Fibroblast of skin of back (primary cell): ENCODE measurements around the gene IQSEC1.
A peak's percentile ranks its signal among the peaks of the same experiment; 100 is the strongest.
"Not testable (repeated sequence)": the region's sequence is repeated elsewhere in the genome, so short reads cannot be mapped to it uniquely, and the experiment has no call there.

Experiments
- DNase-seq: peaks from one replicate; pipeline ENCODE4 v3.0.0-alpha.2; 2013

Gene IQSEC1

GRCh38 chr3:12884790-12885582, 188.2 kb downstream of the IQSEC1 start:
- no peak for DNase-seq

- peak; percentile 63 for DNase-seq
Observed at GRCh38 chr3:12884186-12884680, 189.0 kb downstream of the IQSEC1 start.

- no peak for DNase-seq
Observed at GRCh38 chr3:12882336-12883310, 190.6 kb downstream of the IQSEC1 start.

GRCh38 chr3:12881858-12882257, 191.4 kb downstream of the IQSEC1 start:
- not testable (repeated sequence) for DNase-seq

- DNase-seq: no peak
Observed at GRCh38 chr3:12879191-12879815, 193.9 kb downstream of the IQSEC1 start.

GRCh38 chr3:12878758-12879157, 194.5 kb downstream of the IQSEC1 start:
- not testable (repeated sequence) for DNase-seq

GRCh38 chr3:12878141-12878574, 195.1 kb downstream of the IQSEC1 start:
- no peak for DNase-seq

- DNase-seq: no peak
Observed at GRCh38 chr3:12877040-12877439, 196.2 kb downstream of the IQSEC1 start.

- peak; percentile 33 for DNase-seq
Observed at GRCh38 chr3:12875857-12876836, 197.1 kb downstream of the IQSEC1 start.

- DNase-seq: no peak
Observed at GRCh38 chr3:12871404-12871983, 201.7 kb downstream of the IQSEC1 start.

- DNase-seq: no peak
Observed at GRCh38 chr3:12870942-12871341, 202.3 kb downstream of the IQSEC1 start.

GRCh38 chr3:12869035-12869621, 204.1 kb downstream of the IQSEC1 start:
- DNase-seq: no peak

- DNase-seq: peak; percentile 84
Observed at GRCh38 chr3:12868039-12869034, 204.9 kb downstream of the IQSEC1 start.

GRCh38 chr3:12866836-12867235, 206.4 kb downstream of the IQSEC1 start:
- no peak for DNase-seq

GRCh38 chr3:12865271-12865670, 208.0 kb downstream of the IQSEC1 start:
- no peak for DNase-seq

GRCh38 chr3:12862387-12862786, 210.8 kb downstream of the IQSEC1 start:
- no peak for DNase-seq

- no peak for DNase-seq
Observed at GRCh38 chr3:12861611-12862010, 211.6 kb downstream of the IQSEC1 start.

GRCh38 chr3:12859840-12860239, 213.4 kb downstream of the IQSEC1 start:
- no peak for DNase-seq

- DNase-seq: no peak
Observed at GRCh38 chr3:12856626-12857025, 216.6 kb downstream of the IQSEC1 start.
